Measurements from ENCODE around the gene PFN3.
A peak's percentile ranks its signal among the peaks of the same experiment; 100 is the strongest.

PFN3 gene

GRCh38 chr5:177399997-177400868, at the start of gene PFN3:
TSS of gene PFN3 (minus strand) at chr5:177400661. CDS start at chr5:177400576, 85 bp downstream.
- DNase-seq (ENCODE audit: low read depth): peak; percentile 47

- DNase-seq (ENCODE audit: low read depth): no peak
Observed at GRCh38 chr5:177449140-177450061, 48.9 kb upstream of the PFN3 start.

- DNase-seq (ENCODE audit: low read depth): no peak
Observed at GRCh38 chr5:177448244-177448950, 47.9 kb upstream of the PFN3 start.

- DNase-seq (ENCODE audit: low read depth): peak; percentile 88
Observed at GRCh38 chr5:177447611-177448243, 47.3 kb upstream of the PFN3 start.

GRCh38 chr5:177447066-177447610, 46.7 kb upstream of the PFN3 start:
- DNase-seq (ENCODE audit: low read depth): peak; percentile 36

- DNase-seq (ENCODE audit: low read depth): peak; percentile 62
Observed at GRCh38 chr5:177446200-177447065, 46.0 kb upstream of the PFN3 start, which contains the start of gene PRR7. TSS of gene PRR7 (plus strand) at chr5:177446814. CDS start at chr5:177455068, 8,254 bp downstream.

- DNase-seq (ENCODE audit: low read depth): no peak
Observed at GRCh38 chr5:177445917-177446199, 45.4 kb upstream of the PFN3 start.

GRCh38 chr5:177445052-177445916, 44.8 kb upstream of the PFN3 start:
- DNase-seq (ENCODE audit: low read depth): no peak

GRCh38 chr5:177444106-177445051, 43.9 kb upstream of the PFN3 start:
- no peak for DNase-seq (ENCODE audit: low read depth)

GRCh38 chr5:177443144-177443983, 42.9 kb upstream of the PFN3 start:
- no peak for DNase-seq (ENCODE audit: low read depth)

- DNase-seq (ENCODE audit: low read depth): no peak
Observed at GRCh38 chr5:177442066-177442826, 41.8 kb upstream of the PFN3 start.

- DNase-seq (ENCODE audit: low read depth): no peak
Observed at GRCh38 chr5:177440990-177441780, 40.7 kb upstream of the PFN3 start.

- no peak for DNase-seq (ENCODE audit: low read depth)
Observed at GRCh38 chr5:177440211-177440989, 39.9 kb upstream of the PFN3 start.

GRCh38 chr5:177439518-177440053, 39.1 kb upstream of the PFN3 start:
- no peak for DNase-seq (ENCODE audit: low read depth)

GRCh38 chr5:177438468-177438867, 38.0 kb upstream of the PFN3 start:
- DNase-seq (ENCODE audit: low read depth): no peak
